Mesendoderm (in vitro differentiated cells): ENCODE data around the gene GREB1L.

Source experiments
- DNase-seq: peaks from one replicate; pipeline ENCODE4 v3.0.0; 2013
- H2AK5ac ChIP-seq: 2 replicates; pipeline ENCODE4 v1.6.1; 2013; ENCODE audit warnings: low read length, inconsistent platforms
- H2BK120ac ChIP-seq: 2 replicates; pipeline ENCODE4 v1.6.1; 2013; ENCODE audit warnings: low read depth, mild to moderate bottlenecking, low read length, moderate library complexity, mixed read lengths
- H2BK15ac ChIP-seq: replicated peaks from 2 replicates; pipeline ENCODE4 v1.6.1; 2013; ENCODE audit warnings: low read depth, mild to moderate bottlenecking, moderate library complexity
- H2BK5ac ChIP-seq: 2 replicates; pipeline ENCODE4 v1.6.1; 2013; ENCODE audit warnings: low read length, inconsistent platforms
- H3K18ac ChIP-seq: 2 replicates; pipeline ENCODE4 v1.6.1; 2013; ENCODE audit warnings: mild to moderate bottlenecking, low read length, mixed read lengths
- H3K23ac ChIP-seq: one replicate; pipeline ENCODE4 v1.6.1; 2013; ENCODE audit warnings: low read length
- H3K27ac ChIP-seq: 2 replicates; pipeline ENCODE4 v1.5.1; 2013; ENCODE audit warnings: low read depth, mild to moderate bottlenecking, inconsistent platforms, low read length, moderate library complexity
- H3K27me3 ChIP-seq: 2 replicates; pipeline ENCODE4 v1.6.1; 2013; ENCODE audit warnings: low read length, control low read depth, mild to moderate bottlenecking, inconsistent platforms; ENCODE audit not compliant: insufficient read depth, poor library complexity
- H3K36me3 ChIP-seq: 2 replicates; pipeline ENCODE4 v1.6.1; 2013; ENCODE audit warnings: low read length, inconsistent platforms; ENCODE audit not compliant: control insufficient read depth, insufficient read depth
- H3K4ac ChIP-seq: one replicate; pipeline ENCODE4 v1.6.1; 2013; ENCODE audit warnings: low read depth, mild to moderate bottlenecking, low read length, moderate library complexity
- H3K4me1 ChIP-seq: 2 replicates; pipeline ENCODE4 v1.6.1; 2013; ENCODE audit warnings: low read depth, low read length, inconsistent platforms; ENCODE audit not compliant: control insufficient read depth
- H3K4me2 ChIP-seq: 2 replicates; pipeline ENCODE4 v1.6.1; 2013; ENCODE audit warnings: low read length
- H3K4me3 ChIP-seq: 2 replicates; pipeline ENCODE4 v1.5.1; 2013; ENCODE audit warnings: mild to moderate bottlenecking, low read length
- H3K56ac ChIP-seq: one replicate; pipeline ENCODE4 v1.6.1; 2013; ENCODE audit warnings: low read length
- H3K79me1 ChIP-seq: 2 replicates; pipeline ENCODE4 v1.6.1; 2013; ENCODE audit warnings: low read length, inconsistent platforms
- H3K79me2 ChIP-seq: 2 replicates; pipeline ENCODE4 v1.6.1; 2013; ENCODE audit warnings: mild to moderate bottlenecking, low read length; ENCODE audit not compliant: control insufficient read depth, insufficient read depth
- H3K9ac ChIP-seq: 2 replicates; pipeline ENCODE4 v1.6.1; 2013; ENCODE audit warnings: low read length, inconsistent platforms
- H4K5ac ChIP-seq: one replicate; pipeline ENCODE4 v1.6.1; 2013; ENCODE audit warnings: low read length
- H4K8ac ChIP-seq: one replicate; pipeline ENCODE4 v1.6.1; 2013; ENCODE audit warnings: low read depth, mild to moderate bottlenecking, control low read depth, low read length, moderate library complexity
- WGBS: extraction: QIAGEN DNeasy Blood & Tissue Kit; methylation state at CpG from one replicate; pipeline ENCODE4 v1.1.7; 2013; ENCODE audit warnings: low lambda C conversion rate, missing lambda C conversion rate; ENCODE audit not compliant: insufficient coverage; ENCODE audit errors: extremely low coverage; 5-methylcytosine and 5-hydroxymethylcytosine counted together

Gene GREB1L

GRCh38 chr18:21451851-21452250, 209.8 kb downstream of the GREB1L start:
- no peak overlapping the region for H3K4me3 ChIP-seq
- H3K79me2 ChIP-seq, result no peaks in the 10 kb centered on the region
- H2BK15ac ChIP-seq, result no peak overlapping the region
- no peak for DNase-seq
- H3K18ac ChIP-seq, result no peak overlapping the region
- H3K9ac ChIP-seq, result no peak overlapping the region
- H4K8ac ChIP-seq, result no peak overlapping the region
- H3K27me3 ChIP-seq, result no peaks in the 10 kb centered on the region
- H3K4ac ChIP-seq, result no peak overlapping the region
- no CpG with 5 or more reads among the region's 2 CpGs for WGBS
- H3K56ac ChIP-seq, result no peak overlapping the region
- no peak overlapping the region for H2BK120ac ChIP-seq
- no peak overlapping the region for H3K23ac ChIP-seq
- H3K27ac ChIP-seq, result no peak overlapping the region
- H3K4me1 ChIP-seq, result no peaks in the 10 kb centered on the region
- no peak overlapping the region for H4K5ac ChIP-seq
- H3K79me1 ChIP-seq, result no peaks in the 10 kb centered on the region
- H2BK5ac ChIP-seq, result no peak overlapping the region
- no peak overlapping the region for H3K4me2 ChIP-seq
- no peaks in the 10 kb centered on the region for H3K36me3 ChIP-seq
- H2AK5ac ChIP-seq, result no peak overlapping the region

GRCh38 chr18:21452276-21452780, 210.3 kb downstream of the GREB1L start:
- H4K5ac ChIP-seq, result no peak overlapping the region
- no peak overlapping the region for H4K8ac ChIP-seq
- H3K23ac ChIP-seq, result no peak overlapping the region
- WGBS, result no CpG with 5 or more reads among the region's 2 CpGs
- no peak overlapping the region for H3K18ac ChIP-seq
- no peaks in the 10 kb centered on the region for H3K79me2 ChIP-seq
- no peak overlapping the region for H3K56ac ChIP-seq
- no peak for DNase-seq
- H3K4ac ChIP-seq, result no peak overlapping the region
- H3K79me1 ChIP-seq, result no peaks in the 10 kb centered on the region
- H3K27me3 ChIP-seq, result no peaks in the 10 kb centered on the region
- H3K4me3 ChIP-seq, result no peak overlapping the region
- no peak overlapping the region for H2BK15ac ChIP-seq
- no peaks in the 10 kb centered on the region for H3K4me1 ChIP-seq
- no peak overlapping the region for H3K4me2 ChIP-seq
- no peaks in the 10 kb centered on the region for H3K36me3 ChIP-seq
- no peak overlapping the region for H3K9ac ChIP-seq
- no peak overlapping the region for H2AK5ac ChIP-seq
- H2BK120ac ChIP-seq, result no peak overlapping the region
- no peak overlapping the region for H3K27ac ChIP-seq
- no peak overlapping the region for H2BK5ac ChIP-seq

GRCh38 chr18:21452796-21453510, 210.9 kb downstream of the GREB1L start:
- H3K36me3 ChIP-seq, result no peaks in the 10 kb centered on the region
- H2BK15ac ChIP-seq, result no peak overlapping the region
- H3K9ac ChIP-seq, result no peak overlapping the region
- H3K23ac ChIP-seq, result no peak overlapping the region
- no CpG with 5 or more reads among the region's 4 CpGs for WGBS
- no peak for DNase-seq
- H3K79me2 ChIP-seq, result no peaks in the 10 kb centered on the region
- no peaks in the 10 kb centered on the region for H3K4me1 ChIP-seq
- no peak overlapping the region for H4K5ac ChIP-seq
- no peak overlapping the region for H2AK5ac ChIP-seq
- H2BK5ac ChIP-seq, result no peak overlapping the region
- no peak overlapping the region for H3K56ac ChIP-seq
- no peak overlapping the region for H3K4me2 ChIP-seq
- no peak overlapping the region for H4K8ac ChIP-seq
- no peak overlapping the region for H3K18ac ChIP-seq
- no peak overlapping the region for H3K4ac ChIP-seq
- H2BK120ac ChIP-seq, result no peak overlapping the region
- H3K27ac ChIP-seq, result no peak overlapping the region
- no peaks in the 10 kb centered on the region for H3K79me1 ChIP-seq
- no peaks in the 10 kb centered on the region for H3K27me3 ChIP-seq
- H3K4me3 ChIP-seq, result no peak overlapping the region

GRCh38 chr18:21453511-21453901, 211.5 kb downstream of the GREB1L start:
- no peak overlapping the region for H2BK120ac ChIP-seq
- H3K79me1 ChIP-seq, result no peaks in the 10 kb centered on the region
- H3K23ac ChIP-seq, result no peak overlapping the region
- no peaks in the 10 kb centered on the region for H3K4me1 ChIP-seq
- H3K4ac ChIP-seq, result no peak overlapping the region
- no peak overlapping the region for H3K4me3 ChIP-seq
- H3K9ac ChIP-seq, result no peak overlapping the region
- H3K18ac ChIP-seq, result no peak overlapping the region
- no peak overlapping the region for H4K8ac ChIP-seq
- H2BK15ac ChIP-seq, result no peak overlapping the region
- no peak overlapping the region for H3K4me2 ChIP-seq
- no peak overlapping the region for H2BK5ac ChIP-seq
- H3K79me2 ChIP-seq, result no peaks in the 10 kb centered on the region
- no peaks in the 10 kb centered on the region for H3K36me3 ChIP-seq
- H2AK5ac ChIP-seq, result no peak overlapping the region
- no peak for DNase-seq
- no CpG with 5 or more reads among the region's 6 CpGs for WGBS
- H3K56ac ChIP-seq, result no peak overlapping the region
- no peak overlapping the region for H4K5ac ChIP-seq
- no peak overlapping the region for H3K27ac ChIP-seq
- no peaks in the 10 kb centered on the region for H3K27me3 ChIP-seq

GRCh38 chr18:21454725-21455124, 212.7 kb downstream of the GREB1L start:
- no peaks in the 10 kb centered on the region for H3K4me1 ChIP-seq
- H4K8ac ChIP-seq, result no peak overlapping the region
- no peak overlapping the region for H3K4ac ChIP-seq
- H3K79me1 ChIP-seq, result no peaks in the 10 kb centered on the region
- no peak overlapping the region for H2BK120ac ChIP-seq
- H3K56ac ChIP-seq, result no peak overlapping the region
- no peak overlapping the region for H3K23ac ChIP-seq
- H3K9ac ChIP-seq, result no peak overlapping the region
- H3K27ac ChIP-seq, result no peak overlapping the region
- H3K4me3 ChIP-seq, result no peak overlapping the region
- H3K27me3 ChIP-seq, result no peaks in the 10 kb centered on the region
- no peak overlapping the region for H2BK15ac ChIP-seq
- no peak overlapping the region for H3K4me2 ChIP-seq
- no peak overlapping the region for H2BK5ac ChIP-seq
- H2AK5ac ChIP-seq, result no peak overlapping the region
- no peak overlapping the region for H3K18ac ChIP-seq
- H4K5ac ChIP-seq, result no peak overlapping the region
- no peaks in the 10 kb centered on the region for H3K79me2 ChIP-seq
- DNase-seq, result peak; percentile 16
- no CpG with 5 or more reads among the region's 5 CpGs for WGBS
- H3K36me3 ChIP-seq, result no peaks in the 10 kb centered on the region
